Measurements from ENCODE around the gene AMOT. TPM values are rescaled to one million over a fixed set of nuclear protein-coding genes. Genes with fewer than 3 reads are reported as not detected.

The AMOT gene
- total RNA-seq, 1 donor from 2014 or later = 14.7 TPM

- H3K4me3 ChIP-seq = no peak overlapping the region
- ATAC-seq (no peak), DNase-seq (no peak)
- no peak overlapping the region for H3K27ac ChIP-seq
- no peaks in the 10 kb centered on the region for H3K36me3 ChIP-seq
- no peak for TF ChIP-seq CTCF (IDR thresholded peaks at IDR 0.05)
- intact Hi-C loops (cut with DNase I) = no loop called here
- H3K4me1 ChIP-seq = no peaks in the 10 kb centered on the region
- H3K27me3 ChIP-seq = no peaks in the 10 kb centered on the region
- H3K9me3 ChIP-seq = no peaks in the 10 kb centered on the region
These were observed 72.1 kb downstream of the AMOT start for GRCh38 chrX:112768563-112768962.

GRCh38 chrX:112766774-112767173, 73.9 kb downstream of the AMOT start:
- intact Hi-C loops (cut with DNase I) = no loop called here
- Histone ChIP-seq H3K9me3 (no peaks in the 10 kb centered on the region), H3K4me3 (no peak overlapping the region), H3K36me3 (no peaks in the 10 kb centered on the region), H3K27me3 (no peaks in the 10 kb centered on the region), H3K4me1 (no peaks in the 10 kb centered on the region), H3K27ac (no peak overlapping the region)
- no peak for DNase-seq
- ATAC-seq = no peak
- TF ChIP-seq CTCF (IDR thresholded peaks at IDR 0.05) = no peak

GRCh38 chrX:112761242-112762207, 79.1 kb downstream of the AMOT start:
- DNase-seq (no peak), ATAC-seq (no peak)
- H3K27me3 ChIP-seq = no peaks in the 10 kb centered on the region
- no peaks in the 10 kb centered on the region for H3K4me1 ChIP-seq
- no peaks in the 10 kb centered on the region for H3K36me3 ChIP-seq
- no peaks in the 10 kb centered on the region for H3K9me3 ChIP-seq
- H3K4me3 ChIP-seq = no peak overlapping the region
- no peak overlapping the region for H3K27ac ChIP-seq
- TF ChIP-seq CTCF (IDR thresholded peaks at IDR 0.05) = no peak
- intact Hi-C loops (cut with DNase I) = no loop called here

DNA sequence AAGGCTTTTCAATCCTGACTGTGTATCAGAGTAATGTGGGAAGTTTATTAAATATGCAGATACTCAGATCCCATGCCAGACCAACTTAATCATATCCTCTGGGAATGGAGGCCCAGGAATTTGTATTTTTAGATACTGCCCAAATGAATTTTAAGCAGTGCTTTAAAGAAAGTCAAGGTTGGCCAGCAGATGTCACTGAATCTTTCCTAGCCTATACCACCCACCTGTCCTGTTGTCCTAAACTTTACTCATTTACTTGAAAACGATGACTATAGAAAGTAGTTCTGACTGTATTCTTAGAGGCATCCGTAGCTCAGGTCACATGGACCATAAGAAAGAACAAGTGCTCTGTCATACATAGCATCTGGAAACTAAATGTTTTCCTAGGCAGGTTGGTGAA, 79.9 kb downstream of the AMOT start:
- ATAC-seq = no peak
- no peak overlapping the region for H3K27ac ChIP-seq
- H3K36me3 ChIP-seq = no peaks in the 10 kb centered on the region
- no peaks in the 10 kb centered on the region for H3K4me1 ChIP-seq
- no peaks in the 10 kb centered on the region for H3K9me3 ChIP-seq
- no peak for TF ChIP-seq CTCF (IDR thresholded peaks at IDR 0.05)
- no peaks in the 10 kb centered on the region for H3K27me3 ChIP-seq
- intact Hi-C loops (cut with DNase I) = no loop called here
- DNase-seq = no peak
- H3K4me3 ChIP-seq = no peak overlapping the region

DNA sequence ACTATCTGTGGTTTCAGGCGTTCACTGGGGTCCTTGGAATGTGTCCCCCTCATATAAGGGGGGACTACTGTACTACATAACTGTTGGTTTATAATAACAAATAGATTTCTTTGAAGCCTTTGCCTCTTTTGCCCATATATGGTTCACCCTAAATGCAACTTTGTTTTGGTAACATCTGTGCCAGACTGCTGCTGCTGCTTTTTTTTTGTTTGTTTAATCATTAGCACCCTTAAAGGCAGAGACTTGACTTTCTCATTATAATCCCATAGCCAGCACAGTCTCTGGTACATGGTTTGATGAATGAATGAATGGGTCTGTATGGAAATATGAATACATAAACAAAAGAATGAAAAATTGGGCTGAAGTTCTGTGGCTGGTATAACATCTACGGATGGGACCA, 80.7 kb downstream of the AMOT start:
- no peak for ATAC-seq
- Histone ChIP-seq H3K27me3 (no peaks in the 10 kb centered on the region), H3K4me1 (no peaks in the 10 kb centered on the region), H3K27ac (no peak overlapping the region), H3K36me3 (no peaks in the 10 kb centered on the region), H3K4me3 (no peak overlapping the region), H3K9me3 (no peaks in the 10 kb centered on the region)
- intact Hi-C loops (cut with DNase I) = no loop called here
- no peak for TF ChIP-seq CTCF (IDR thresholded peaks at IDR 0.05)
- no peak for DNase-seq
